Measurements from ENCODE around the gene FSCN2. TPM values are rescaled to one million over a fixed set of nuclear protein-coding genes. Genes with fewer than 3 reads are reported as not detected.

Gene FSCN2
- total and polyA plus RNA-seq, 10 of the 15 experiments (the other 5 are each of a cell fraction or from before 2014, with no cell fraction given): 0.12 to 2.1 (median 0.65) TPM; not detected in 3

GRCh38 chr17:81499601-81499970, 28.6 kb upstream of the FSCN2 start (continued):
- TF ChIP-seq SMC3 (IDR thresholded peaks at IDR 0.05; ENCODE audit: borderline replicate concordance, low read length): no peak
- TF ChIP-seq SRF (IDR thresholded peaks at IDR 0.05; ENCODE audit: low read depth in 2 of 2, low read length in 2 of 2): no peak
- no peak for TF ChIP-seq RUNX3 (IDR thresholded peaks at IDR 0.05; ENCODE audit: low read length)

GRCh38 chr17:81500047-81500446, 28.1 kb upstream of the FSCN2 start:
- intact Hi-C loops (cut with micrococcal nuclease; ENCODE audit: unreplicated experiment): no loop called here
- H3K27ac ChIP-seq (ENCODE audit: control insufficient read depth, insufficient read depth): no peak overlapping the region
- no peaks in the 10 kb centered on the region; the same call in 2 of the 3 replicates for H3K9me3 ChIP-seq (replicated peaks; ENCODE audit: control insufficient read depth, insufficient read depth, low read length)
- no peak overlapping the region for H3K4me2 ChIP-seq (ENCODE audit: control insufficient read depth, insufficient read depth)
- no peak overlapping the region for H2AFZ ChIP-seq (ENCODE audit: control insufficient read depth, low read depth, low read length)
- in situ Hi-C loops (cut with MboI): no loop called here
- ATAC-seq (no peak), DNase-seq (ENCODE audit: low read depth, low spot score) (no peak), FAIRE-seq (no peak)
- ChIA-PET POLR2A (no interaction called here), SMC1A (ENCODE audit: uncharacterized antibody, unreplicated experiment) (no interaction called here), CTCF (interaction anchor here (1.3 kb wide), 1 partner anchor 101 kb away, joined by 3 read pairs; no protein-coding TSS in a partner anchor), RAD21 (ENCODE audit: unreplicated experiment) (interaction anchor here (1.1 to 1.5 kb wide), 2 partner anchors 11 to 208 kb away, joined by 3 to 4 read pairs; no protein-coding TSS in a partner anchor)
- 43% methylated on average over 7 of the region's 7 CpGs for WGBS (ENCODE audit: insufficient coverage, insufficient replicate concordance, low lambda C conversion rate, missing lambda C conversion rate)
- no peak for TF ChIP-seq MEF2B (IDR thresholded peaks at IDR 0.05; ENCODE audit: partially characterized antibody, poor library complexity, severe bottlenecking)
- no peak for TF ChIP-seq ATF3 (IDR thresholded peaks at IDR 0.05; ENCODE audit: borderline replicate concordance, extremely low read depth, low read depth, low read length)
- TF ChIP-seq IKZF1 (conservative IDR thresholded peaks at IDR 0.05): no peak
- TF ChIP-seq EP300 (IDR thresholded peaks at IDR 0.05; ENCODE audit: borderline replicate concordance in 1 of 2, control insufficient read depth in 1 of 2, low read depth in 2 of 2, low read length in 2 of 2): no peak
- no peak for TF ChIP-seq POU2F2 (IDR thresholded peaks at IDR 0.05; ENCODE audit: borderline replicate concordance, low read depth, low read length)
- TF ChIP-seq BCLAF1 (IDR thresholded peaks at IDR 0.05): no peak
- no peak for TF ChIP-seq RELA (IDR thresholded peaks at IDR 0.05; ENCODE audit: borderline replicate concordance, partially characterized antibody)
- no peak for TF ChIP-seq TCF12 (IDR thresholded peaks at IDR 0.05; ENCODE audit: low read depth, low read length)
- TF ChIP-seq ETV6 (conservative IDR thresholded peaks at IDR 0.05 in 1 of 2, IDR thresholded peaks at IDR 0.05 in 1 of 2; ENCODE audit: borderline replicate concordance in 1 of 2, low read depth in 1 of 2): no peak
- TF ChIP-seq HDAC6 (IDR thresholded peaks at IDR 0.05; ENCODE audit: unreplicated experiment): no peak
- no peak for TF ChIP-seq ZNF274 (IDR thresholded peaks at IDR 0.05; ENCODE audit: insufficient read depth, insufficient read length)
- no peaks in the 10 kb centered on the region for H3K4me1 ChIP-seq (ENCODE audit: control insufficient read depth, insufficient read depth, low read length)
- H3K9ac ChIP-seq (ENCODE audit: control insufficient read depth, insufficient read depth, low read length): no peak overlapping the region
- H3K36me3 ChIP-seq (ENCODE audit: control insufficient read depth in 2 of 2, insufficient read depth in 2 of 2, low read length in 1 of 2): no peaks in the 10 kb centered on the region
- no peaks in the 10 kb centered on the region for H4K20me1 ChIP-seq (ENCODE audit: control insufficient read depth, insufficient read depth)
- H3K4me3 ChIP-seq: no peak overlapping the region
- no peaks in the 10 kb centered on the region for H3K27me3 ChIP-seq (replicated peaks in 1 of 2; ENCODE audit: control insufficient read depth in 2 of 2, insufficient read depth in 2 of 2, low read length in 1 of 2)
- no TSS peak for BruUV-seq (replicated peaks)
- H3K79me2 ChIP-seq (ENCODE audit: control insufficient read depth, insufficient read depth, low read length): no peaks in the 10 kb centered on the region

All from GM12878 (cell line).